Adrenal gland (tissue), 5 donors: ENCODE results near the gene BSN.

Source experiments
- POLR2A ChIP-seq, 2 donors: fragments of 450-650 bp; IDR thresholded peaks; one replicate each; pipeline ENCODE4 v1.6.1; 2017; ENCODE audit warnings: antibody characterized with exemption in 2 of 2, mild to moderate bottlenecking in 2 of 2, moderate library complexity in 1 of 2
- TF ChIP-seq, protein P1 (sequence below), 6 experiments: fragments of 450-650 bp in 4 of 6; fragments of 200-600 bp in 2 of 6; sonication (generic) in 1 of 6; IDR thresholded peaks; 1 replicate in 5 of 6; 2 replicates in 1 of 6; pipeline versions ENCODE4 v1.5.1 to v1.8.0; 2016 to 2021; ENCODE audit warnings: antibody characterized with exemption in 6 of 6, mild to moderate bottlenecking in 2 of 6, moderate library complexity in 1 of 6
- donor health status: DM: no; HTN: no; CAD: no.

GRCh38 chr3:49616491-49616941 is 62.2 kb downstream of the BSN start:
- TF ChIP-seq, protein P1, sequence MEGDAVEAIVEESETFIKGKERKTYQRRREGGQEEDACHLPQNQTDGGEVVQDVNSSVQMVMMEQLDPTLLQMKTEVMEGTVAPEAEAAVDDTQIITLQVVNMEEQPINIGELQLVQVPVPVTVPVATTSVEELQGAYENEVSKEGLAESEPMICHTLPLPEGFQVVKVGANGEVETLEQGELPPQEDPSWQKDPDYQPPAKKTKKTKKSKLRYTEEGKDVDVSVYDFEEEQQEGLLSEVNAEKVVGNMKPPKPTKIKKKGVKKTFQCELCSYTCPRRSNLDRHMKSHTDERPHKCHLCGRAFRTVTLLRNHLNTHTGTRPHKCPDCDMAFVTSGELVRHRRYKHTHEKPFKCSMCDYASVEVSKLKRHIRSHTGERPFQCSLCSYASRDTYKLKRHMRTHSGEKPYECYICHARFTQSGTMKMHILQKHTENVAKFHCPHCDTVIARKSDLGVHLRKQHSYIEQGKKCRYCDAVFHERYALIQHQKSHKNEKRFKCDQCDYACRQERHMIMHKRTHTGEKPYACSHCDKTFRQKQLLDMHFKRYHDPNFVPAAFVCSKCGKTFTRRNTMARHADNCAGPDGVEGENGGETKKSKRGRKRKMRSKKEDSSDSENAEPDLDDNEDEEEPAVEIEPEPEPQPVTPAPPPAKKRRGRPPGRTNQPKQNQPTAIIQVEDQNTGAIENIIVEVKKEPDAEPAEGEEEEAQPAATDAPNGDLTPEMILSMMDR (IDR thresholded peaks at IDR 0.05) = no peak
- TF ChIP-seq POLR2A (IDR thresholded peaks at IDR 0.05) = no peak
